Kidney (tissue), 14 donors: ENCODE results near the gene HES1. TPM values are rescaled to one million over a fixed set of nuclear protein-coding genes. Genes with fewer than 3 reads are reported as not detected.
A peak's percentile ranks its signal among the peaks of the same experiment; 100 is the strongest.

ENCODE experiments used
- DNase-seq, 5 donors: peaks; one replicate each; pipeline ENCODE4 v3.0.0-alpha.2; 2013 to 2020
- FAIRE-seq: peaks from 2 replicates; lab custom pipeline; 2012; peaks lifted over from hg19 to GRCh38; lab: Jason Lieb, UNC
- H3K27ac ChIP-seq, 2 donors: one replicate each; pipeline ENCODE4 v1.7.0; 2013; ENCODE audit warnings: low read depth in 2 of 2, low read length in 2 of 2, inconsistent platforms in 1 of 2
- H3K27me3 ChIP-seq: one replicate; pipeline ENCODE4 v1.7.1; 2013; ENCODE audit warnings: low read length, inconsistent platforms; ENCODE audit not compliant: control insufficient read depth, insufficient read depth
- H3K36me3 ChIP-seq, 3 donors: one replicate each; pipeline versions ENCODE4 v1.7.0 to v1.7.1; 2013; ENCODE audit warnings: low read length in 3 of 3, control low read depth in 1 of 3, inconsistent platforms in 1 of 3; ENCODE audit not compliant: insufficient read depth in 3 of 3, control insufficient read depth in 2 of 3
- H3K4me1 ChIP-seq, 3 donors: one replicate each; pipeline versions ENCODE4 v1.7.0 to v1.7.1; 2013; ENCODE audit warnings: low read length in 3 of 3, inconsistent platforms in 1 of 3, low read depth in 1 of 3; ENCODE audit not compliant: control insufficient read depth in 2 of 3, insufficient read depth in 2 of 3
- H3K4me3 ChIP-seq, 3 donors: one replicate each; pipeline versions ENCODE4 v1.7.0 to v1.8.1; 2013; ENCODE audit warnings: low read length in 3 of 3, control low read depth in 1 of 3, inconsistent platforms in 1 of 3
- H3K9ac ChIP-seq, 3 donors: one replicate each; pipeline versions ENCODE4 v1.7.0 to v1.7.1; 2013; ENCODE audit warnings: low read length in 3 of 3, control low read depth in 1 of 3, inconsistent platforms in 1 of 3
- H3K9me3 ChIP-seq, 3 donors: one replicate each; pipeline versions ENCODE4 v1.7.0 to v1.7.1; 2013; ENCODE audit warnings: low read length in 3 of 3, control low read depth in 1 of 3, inconsistent platforms in 1 of 3; ENCODE audit not compliant: control insufficient read depth in 2 of 3, insufficient read depth in 1 of 3
- CTCF ChIP-seq: IDR thresholded peaks from 3 replicates; pipeline ENCODE4 v1.5.1; 2012; ENCODE audit warnings: mild to moderate bottlenecking, moderate library complexity, borderline replicate concordance; ENCODE audit not compliant: insufficient read depth; ENCODE audit errors: extremely low read depth
- intact Hi-C: fragments of 100-400 bp; cut with DNase I; formaldehyde crosslinking; loops from one replicate; pipeline ENCODE4 v1.11.1; 2022
- polyA plus RNA-seq: library from polyadenylated mRNA; stranded (reverse); fragments of 350-450 nt; fragmentation: Illumina TruSeq; extraction: RNeasy Lipid Tissue Mini Kit (QIAGEN cat#74804); gene quantifications from one replicate; pipeline ENCODE4 v1.2.3, GENCODE V29; 2014; ENCODE audit warnings: low read depth, low replicate concordance; ENCODE audit not compliant: insufficient read depth
- total RNA-seq: library from RNA; stranded (reverse); fragmentation: NEBNext Ultra II Directional; extraction: Animal tissue kit (Norgen Biotek cat#: 25700); gene quantifications from one replicate; pipeline ENCODE4 v1.2.1, GENCODE V29; 2021
- donor health status: control.
- donor health status: control.
- donor health status: control.
- donor health status: control.
- donor health status: control.
- donor health status: DM: yes; HTN: yes; CAD: no.
- donor health status: Normal renal cell carcinoma (clear cell type).

The HES1 gene
- total and polyA plus RNA-seq, 2 donors from 2014 or later, result 44.3 to 77.4 TPM

- no peak for TF ChIP-seq CTCF
- no peak for FAIRE-seq
- Histone ChIP-seq H3K27ac (no peak overlapping the region), H3K9me3 (no peaks in the 10 kb centered on the region), H3K4me3 (no peak overlapping the region), H3K4me1 (peaks cover 5 to 42% (median 26%) of the 10 kb centered on the region in 3 donors), H3K36me3 (no peaks in the 10 kb centered on the region), H3K27me3 (no peaks in the 10 kb centered on the region), H3K9ac (no peak overlapping the region)
- no peak for DNase-seq
- intact Hi-C loops, result no loop called here
Observed at GRCh38 chr3:194099215-194099614, 36.7 kb upstream of the HES1 start.

- no peaks in the 10 kb centered on the region for H3K36me3 ChIP-seq
- peaks cover 5 to 33% (median 27%) of the 10 kb centered on the region in 3 donors for H3K4me1 ChIP-seq
- no peaks in the 10 kb centered on the region for H3K9me3 ChIP-seq
- DNase-seq (no peak), FAIRE-seq (no peak)
- no peak overlapping the region for H3K9ac ChIP-seq
- H3K27ac ChIP-seq, result no peak overlapping the region
- intact Hi-C loops, result no loop called here
- no peak for TF ChIP-seq CTCF
- H3K4me3 ChIP-seq, result no peak overlapping the region
- no peaks in the 10 kb centered on the region for H3K27me3 ChIP-seq
Observed at GRCh38 chr3:194100856-194101390, 35.0 kb upstream of the HES1 start.

GRCh38 chr3:194101592-194102432, 34.1 kb upstream of the HES1 start:
- Histone ChIP-seq H3K36me3 (no peaks in the 10 kb centered on the region), H3K9me3 (no peaks in the 10 kb centered on the region), H3K4me1 (peaks cover 5 to 32% (median 27%) of the 10 kb centered on the region in 3 donors), H3K9ac (no peak overlapping the region), H3K27me3 (no peaks in the 10 kb centered on the region), H3K27ac (peak overlapping the region in 1 of 2 donors; percentile 16), H3K4me3 (no peak overlapping the region)
- DNase-seq (no peak), FAIRE-seq (no peak)
- intact Hi-C loops, result no loop called here
- TF ChIP-seq CTCF, result no peak
